Bronchial epithelial cell (primary cell): ENCODE measurements around the gene CIZ1. TPM values are rescaled to one million over a fixed set of nuclear protein-coding genes. Genes with fewer than 3 reads are reported as not detected.

Experiments
- DNase-seq: peaks from one replicate; pipeline ENCODE4 v3.0.0-alpha.2; 2010; ENCODE audit warnings: low read depth
- FAIRE-seq: peaks from 2 replicates; lab custom pipeline; 2011; peaks lifted over from hg19 to GRCh38; lab: Jason Lieb, UNC
- H3K27me3 ChIP-seq: 2 replicates; pipeline ENCODE4 v1.5.1; 2011; ENCODE audit warnings: low read length; ENCODE audit not compliant: control insufficient read depth, insufficient read depth
- H3K36me3 ChIP-seq: 2 replicates; pipeline ENCODE4 v1.5.1; 2011; ENCODE audit warnings: low read length; ENCODE audit not compliant: control insufficient read depth, insufficient read depth
- H3K4me3 ChIP-seq: 2 replicates; pipeline ENCODE4 v1.5.1; 2011; ENCODE audit warnings: mild to moderate bottlenecking, low read depth, low read length, control low read depth
- total RNA-seq: library from RNA; depleted of rRNA; stranded (reverse); fragments of >200 nt; gene quantifications from 2 replicates; pipeline ENCODE4 v1.2.1, GENCODE V29; 2014
- TF ChIP-seq, protein P1 (sequence below): IDR thresholded peaks from 2 replicates; pipeline ENCODE4 v1.5.1; 2011; ENCODE audit warnings: mild to moderate bottlenecking, moderate library complexity, low read length, control low read depth, inconsistent platforms; ENCODE audit not compliant: insufficient read depth, severe bottlenecking

The CIZ1 gene
- total RNA-seq, 1 donor from 2014 or later, result 15.0 TPM

DNA sequence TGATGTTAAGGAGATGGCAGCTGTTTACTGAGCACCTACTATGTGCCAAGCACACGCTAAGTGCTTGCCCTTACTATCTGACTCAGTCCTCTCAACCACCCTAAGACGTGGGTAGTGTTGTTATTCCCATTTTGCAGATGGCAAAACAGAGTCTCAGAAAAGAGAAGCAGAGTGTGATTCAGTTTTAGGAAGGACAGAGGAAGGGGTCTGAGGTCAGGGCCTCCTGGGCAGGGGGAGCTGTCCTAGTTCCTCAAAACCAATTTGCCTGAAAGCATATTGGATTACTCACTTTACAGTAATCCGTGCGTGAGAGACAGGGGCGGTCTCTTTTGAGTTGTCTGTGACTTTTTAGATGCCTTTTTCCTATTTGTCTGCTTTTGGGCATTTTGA is 35.0 kb upstream of the CIZ1 start:
- no peak for DNase-seq
- Histone ChIP-seq H3K4me3 (no peak overlapping the region), H3K36me3 (no peaks in the 10 kb centered on the region), H3K27me3 (peaks cover 2% of the 10 kb centered on the region)
- no peak for FAIRE-seq
- TF ChIP-seq, protein P1, sequence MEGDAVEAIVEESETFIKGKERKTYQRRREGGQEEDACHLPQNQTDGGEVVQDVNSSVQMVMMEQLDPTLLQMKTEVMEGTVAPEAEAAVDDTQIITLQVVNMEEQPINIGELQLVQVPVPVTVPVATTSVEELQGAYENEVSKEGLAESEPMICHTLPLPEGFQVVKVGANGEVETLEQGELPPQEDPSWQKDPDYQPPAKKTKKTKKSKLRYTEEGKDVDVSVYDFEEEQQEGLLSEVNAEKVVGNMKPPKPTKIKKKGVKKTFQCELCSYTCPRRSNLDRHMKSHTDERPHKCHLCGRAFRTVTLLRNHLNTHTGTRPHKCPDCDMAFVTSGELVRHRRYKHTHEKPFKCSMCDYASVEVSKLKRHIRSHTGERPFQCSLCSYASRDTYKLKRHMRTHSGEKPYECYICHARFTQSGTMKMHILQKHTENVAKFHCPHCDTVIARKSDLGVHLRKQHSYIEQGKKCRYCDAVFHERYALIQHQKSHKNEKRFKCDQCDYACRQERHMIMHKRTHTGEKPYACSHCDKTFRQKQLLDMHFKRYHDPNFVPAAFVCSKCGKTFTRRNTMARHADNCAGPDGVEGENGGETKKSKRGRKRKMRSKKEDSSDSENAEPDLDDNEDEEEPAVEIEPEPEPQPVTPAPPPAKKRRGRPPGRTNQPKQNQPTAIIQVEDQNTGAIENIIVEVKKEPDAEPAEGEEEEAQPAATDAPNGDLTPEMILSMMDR, result no peak

DNA sequence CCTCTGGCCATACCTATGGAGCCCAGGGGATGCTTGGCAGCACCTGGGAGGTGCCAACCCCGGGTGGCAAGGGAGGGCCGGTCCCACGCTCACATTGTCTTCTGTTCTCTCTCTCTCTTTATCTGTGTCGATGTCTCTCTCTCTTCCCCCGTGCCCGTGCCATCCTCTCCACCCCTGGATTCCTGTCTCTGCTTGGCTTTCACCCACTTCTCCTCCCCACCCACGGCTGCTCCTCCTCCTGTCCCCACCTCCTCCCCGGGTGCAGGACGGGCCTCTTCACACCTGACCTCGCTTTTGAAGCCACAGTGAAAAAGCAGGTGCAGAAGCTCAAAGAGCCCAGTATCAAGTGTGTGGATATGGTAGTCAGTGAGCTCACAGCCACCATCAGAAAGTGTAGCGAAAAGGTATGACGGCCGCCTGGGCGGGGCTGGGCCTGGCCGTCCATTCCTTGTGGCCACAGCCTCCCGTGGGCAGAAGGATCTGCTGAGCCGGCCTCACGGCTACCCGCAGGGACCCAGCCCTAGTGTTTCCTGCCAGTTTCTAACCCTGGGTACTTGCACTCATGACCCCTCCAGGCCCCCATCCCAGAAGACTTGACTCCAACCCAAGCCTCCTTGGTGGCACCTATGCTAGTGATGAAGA is 34.5 kb upstream of the CIZ1 start:
- FAIRE-seq (no peak), DNase-seq (no peak)
- Histone ChIP-seq H3K4me3 (no peak overlapping the region), H3K27me3 (peaks cover 2% of the 10 kb centered on the region), H3K36me3 (no peaks in the 10 kb centered on the region)
- TF ChIP-seq, protein P1, result no peak

DNA sequence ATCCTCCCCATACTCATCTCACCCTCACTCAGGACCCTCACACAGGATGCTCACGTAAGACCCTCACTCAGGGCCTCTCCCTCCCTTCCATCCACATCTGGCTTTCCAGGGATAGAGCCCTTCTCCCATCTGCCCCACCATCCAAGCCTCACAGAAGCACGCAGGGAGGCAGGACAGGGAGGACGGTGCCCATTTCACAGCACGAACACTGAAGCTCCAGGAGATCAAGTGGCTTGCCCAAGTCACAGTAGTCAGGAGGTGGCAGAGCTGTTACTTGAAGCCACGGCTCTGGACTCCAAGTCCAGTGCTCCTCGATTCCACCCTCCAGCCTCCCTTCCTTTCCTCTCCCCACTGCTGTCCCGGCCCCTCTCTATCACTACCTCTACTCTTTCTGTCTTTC is 33.5 kb upstream of the CIZ1 start:
- FAIRE-seq, result no peak
- H3K27me3 ChIP-seq, result peaks cover 2% of the 10 kb centered on the region

DNA sequence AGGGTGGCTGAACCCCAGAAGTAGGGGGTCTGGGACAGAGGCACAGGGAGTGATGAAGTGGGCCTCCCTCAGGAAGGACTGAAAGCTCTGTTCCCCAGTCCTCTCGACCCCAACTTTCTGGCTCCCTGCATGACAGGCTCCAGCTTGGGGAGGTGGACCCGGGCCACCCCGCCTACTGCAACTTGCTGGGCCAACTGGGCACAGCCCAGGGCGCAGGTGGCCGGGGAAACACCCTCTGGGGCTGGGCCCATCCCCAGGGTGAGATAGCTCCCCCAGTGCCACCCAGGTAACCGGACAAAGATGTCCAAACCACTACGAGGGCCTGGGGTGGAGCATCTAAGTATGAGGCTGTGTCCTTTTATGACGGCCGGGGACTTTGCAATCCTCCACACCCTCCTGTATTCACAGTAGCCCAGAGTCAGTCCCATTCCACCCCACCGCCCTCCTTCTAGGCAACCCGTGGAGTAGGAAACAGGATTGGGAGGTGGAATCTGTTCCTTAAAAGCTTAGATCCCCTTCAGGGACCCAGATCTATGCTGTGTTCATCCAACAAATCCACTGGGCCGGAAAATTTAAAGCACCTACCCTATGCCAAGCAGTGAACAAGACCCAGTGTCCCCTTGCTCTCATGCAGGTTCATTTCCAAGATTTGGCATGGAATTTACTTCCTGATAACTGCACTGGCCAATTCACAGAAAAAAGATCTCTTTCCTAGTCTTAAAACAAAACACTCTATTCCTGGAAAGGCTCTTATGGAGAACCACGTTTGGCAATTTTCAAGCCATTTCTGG is 31.7 kb upstream of the CIZ1 start:
- peaks cover 2% of the 10 kb centered on the region for H3K27me3 ChIP-seq
- TF ChIP-seq, protein P1, result no peak
- no peak for FAIRE-seq
- no peaks in the 10 kb centered on the region for H3K36me3 ChIP-seq
- no peak for DNase-seq
- no peak overlapping the region for H3K4me3 ChIP-seq

More for the DNA sequence above, 33.5 kb upstream of the CIZ1 start:
- no peak for DNase-seq
- Histone ChIP-seq H3K4me3 (no peak overlapping the region), H3K36me3 (no peaks in the 10 kb centered on the region)
- TF ChIP-seq, protein P1, result no peak

DNA sequence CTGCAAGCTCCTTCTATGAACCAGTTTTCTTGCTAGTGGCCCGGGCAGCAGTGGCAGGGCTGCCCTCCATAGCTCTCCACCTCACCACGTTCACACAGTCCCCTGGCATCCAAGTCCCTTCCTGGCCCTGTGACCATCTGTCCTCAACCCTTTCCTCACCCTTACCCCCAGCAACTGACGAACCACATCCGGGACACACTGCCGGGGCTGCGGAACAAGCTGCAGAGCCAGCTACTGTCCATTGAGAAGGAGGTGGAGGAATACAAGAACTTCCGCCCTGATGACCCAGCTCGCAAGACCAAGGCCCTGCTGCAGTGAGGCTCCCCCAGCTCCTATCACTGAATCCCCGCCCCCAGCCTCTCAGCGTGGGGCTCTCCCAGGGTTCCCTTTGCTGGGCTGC is 30.7 kb upstream of the CIZ1 start:
- TF ChIP-seq, protein P1, result no peak
- Histone ChIP-seq H3K36me3 (no peaks in the 10 kb centered on the region), H3K4me3 (no peak overlapping the region), H3K27me3 (peaks cover 2% of the 10 kb centered on the region)
- DNase-seq (no peak), FAIRE-seq (no peak)
